Mucosa of gallbladder (tissue), 1 donor: Measurements from ENCODE around the gene ROBO2. TPM values are rescaled to one million over a fixed set of nuclear protein-coding genes. Genes with fewer than 3 reads are reported as not detected.

ENCODE experiments used
- DNase-seq: peaks from one replicate; pipeline ENCODE4 v3.0.0-alpha.2; 2020; ENCODE audit warnings: low spot score
- total RNA-seq: library from RNA; stranded (reverse); gene quantifications from one replicate; pipeline ENCODE4 v1.2.1, GENCODE V29; 2021
- donor health status: DM: no; HTN: no; CAD: no.

Gene ROBO2
- total RNA-seq, 1 donor from 2014 or later: 2.8 TPM

GRCh38 chr3:77571971-77572715 is 532.2 kb downstream of the ROBO2 start:
- no peak for DNase-seq

GRCh38 chr3:77577264-77577663 is 537.4 kb downstream of the ROBO2 start:
- no peak for DNase-seq

- DNase-seq: no peak
These were observed 546.3 kb downstream of the ROBO2 start for GRCh38 chr3:77586216-77586615.

DNA sequence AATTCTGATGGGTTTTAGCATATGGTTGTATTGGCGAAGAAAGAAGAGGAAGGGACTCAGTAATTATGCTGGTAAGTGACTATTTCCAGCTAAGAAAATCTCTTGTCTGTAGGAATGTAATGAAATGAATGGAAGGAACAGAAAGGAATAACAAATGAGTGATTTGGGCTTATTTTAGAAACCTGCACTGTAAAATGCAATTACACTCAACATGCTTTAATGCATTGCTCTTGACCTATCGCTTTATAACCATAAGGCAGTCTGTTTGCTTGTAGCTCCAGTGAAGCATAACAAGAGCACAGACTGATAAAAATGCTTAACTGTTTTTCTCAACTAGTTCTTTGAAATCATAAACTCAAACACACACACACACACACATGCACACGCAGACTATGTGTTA is 549.0 kb downstream of the ROBO2 start:
- no peak for DNase-seq

- no peak for DNase-seq
These were observed 550.3 kb downstream of the ROBO2 start for GRCh38 chr3:77590191-77590590.

- no peak for DNase-seq
These were observed 555.5 kb downstream of the ROBO2 start for GRCh38 chr3:77595371-77595870.

GRCh38 chr3:77599948-77600347 is 560.0 kb downstream of the ROBO2 start:
- no peak for DNase-seq

DNA sequence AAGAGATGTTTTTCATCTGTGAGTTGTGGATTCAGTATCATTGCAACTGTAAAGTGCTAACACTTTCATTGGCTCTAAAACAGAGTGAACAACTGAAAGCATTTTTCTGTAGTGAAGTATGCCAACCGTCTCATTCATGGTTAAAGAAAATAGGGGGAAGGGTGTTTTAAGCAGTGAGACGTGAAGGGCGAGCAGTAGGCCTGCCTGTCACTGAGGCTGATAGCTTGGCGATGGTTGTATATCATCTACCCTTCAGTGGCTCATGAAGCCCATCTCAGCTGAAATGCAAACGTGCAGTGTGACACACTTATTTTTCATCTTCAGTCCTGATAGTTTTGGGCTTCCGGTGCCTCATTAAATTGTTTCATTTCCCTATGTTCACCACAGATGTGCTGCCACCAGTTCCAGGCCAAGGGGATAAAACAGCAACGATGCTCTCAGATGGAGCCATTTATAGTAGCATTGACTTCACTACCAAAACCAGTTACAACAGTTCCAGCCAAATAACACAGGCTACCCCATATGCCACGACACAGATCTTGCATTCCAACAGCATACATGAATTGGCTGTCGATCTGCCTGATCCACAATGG is 562.0 kb downstream of the ROBO2 start:
- no peak for DNase-seq

DNA sequence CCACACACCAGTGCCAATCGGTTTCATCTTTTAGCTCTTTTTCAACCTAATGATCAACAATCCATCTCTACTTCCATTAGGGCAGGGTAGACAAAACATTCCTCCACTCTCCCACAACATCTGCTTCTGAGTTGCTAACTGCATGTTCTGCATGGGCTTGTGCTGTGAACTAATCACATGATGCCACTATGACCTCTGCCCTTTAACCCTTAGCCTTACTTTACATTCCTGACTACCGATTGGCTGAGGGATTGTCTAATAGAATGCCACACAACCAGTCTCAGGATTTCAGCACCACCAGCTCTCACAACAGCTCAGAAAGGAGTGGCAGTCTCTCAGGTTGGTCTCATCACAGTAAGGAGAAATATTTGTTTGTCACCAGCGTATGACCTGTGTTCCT is 562.8 kb downstream of the ROBO2 start:
- no peak for DNase-seq

GRCh38 chr3:77605308-77605707 is 565.4 kb downstream of the ROBO2 start:
- DNase-seq: no peak

- no peak for DNase-seq
These were observed 566.0 kb downstream of the ROBO2 start for GRCh38 chr3:77605865-77606264.

DNA sequence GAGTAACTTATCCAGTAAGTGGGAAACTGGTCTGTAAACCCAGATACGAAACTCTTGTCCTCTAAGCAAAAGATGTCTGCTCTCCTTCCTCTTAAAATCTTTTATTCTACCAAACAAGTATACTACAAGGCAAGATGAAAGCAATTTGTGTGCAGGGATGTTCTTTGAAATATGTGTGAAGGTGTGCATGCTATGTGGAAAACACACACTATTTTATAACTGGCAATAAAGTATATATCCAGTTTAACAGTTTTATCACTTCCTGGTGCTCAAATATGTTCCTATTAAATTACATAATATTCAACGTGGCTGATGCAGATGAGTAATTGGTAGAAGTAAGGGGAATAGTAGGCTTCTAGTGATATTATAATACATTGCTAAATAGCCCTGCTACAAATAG is 566.5 kb downstream of the ROBO2 start:
- DNase-seq: no peak

DNA sequence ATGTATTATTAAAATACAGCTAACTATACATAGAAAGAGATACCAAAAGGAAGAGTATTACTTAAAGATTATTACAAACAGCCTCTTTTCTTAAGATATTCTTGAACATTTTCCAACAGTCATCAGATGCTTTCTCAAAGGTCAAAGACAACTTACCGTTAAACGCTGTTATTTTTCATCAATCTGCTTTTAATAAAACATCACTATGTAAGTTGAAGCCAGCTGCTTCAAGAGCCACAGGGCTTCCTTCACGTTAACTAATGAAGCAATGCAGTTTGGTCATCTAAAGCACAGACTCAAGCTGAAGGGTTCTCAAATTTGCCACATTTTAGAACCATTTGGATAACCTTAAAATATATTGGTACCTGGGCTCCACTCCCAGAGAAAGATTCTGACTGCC is 578.8 kb downstream of the ROBO2 start:
- no peak for DNase-seq

GRCh38 chr3:77620009-77620408 is 580.1 kb downstream of the ROBO2 start:
- no peak for DNase-seq

DNA sequence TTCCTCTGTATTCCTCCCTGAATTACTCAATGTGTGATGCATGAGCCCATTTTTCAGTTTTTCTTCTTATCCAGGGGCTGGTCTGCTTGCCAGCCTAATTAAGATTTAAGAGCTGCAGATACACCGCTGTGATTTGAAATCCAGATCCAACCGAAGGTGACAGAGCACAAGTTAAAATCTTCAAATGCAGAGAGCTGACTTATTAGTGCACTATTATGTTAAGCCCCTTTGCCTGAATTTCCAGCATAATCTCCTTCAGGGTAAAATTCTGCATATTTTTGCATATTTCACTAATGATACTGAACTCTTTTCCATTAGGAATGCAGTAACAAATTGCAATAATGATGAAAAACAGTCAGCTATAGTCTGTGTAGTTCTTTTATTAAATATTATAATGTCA is 583.6 kb downstream of the ROBO2 start:
- no peak for DNase-seq

GRCh38 chr3:77626157-77626556 is 586.3 kb downstream of the ROBO2 start:
- no peak for DNase-seq

GRCh38 chr3:77648214-77648613 is 608.3 kb downstream of the ROBO2 start:
- DNase-seq: no peak

GRCh38 chr3:77648664-77649063 is 608.8 kb downstream of the ROBO2 start:
- DNase-seq: no peak

DNA sequence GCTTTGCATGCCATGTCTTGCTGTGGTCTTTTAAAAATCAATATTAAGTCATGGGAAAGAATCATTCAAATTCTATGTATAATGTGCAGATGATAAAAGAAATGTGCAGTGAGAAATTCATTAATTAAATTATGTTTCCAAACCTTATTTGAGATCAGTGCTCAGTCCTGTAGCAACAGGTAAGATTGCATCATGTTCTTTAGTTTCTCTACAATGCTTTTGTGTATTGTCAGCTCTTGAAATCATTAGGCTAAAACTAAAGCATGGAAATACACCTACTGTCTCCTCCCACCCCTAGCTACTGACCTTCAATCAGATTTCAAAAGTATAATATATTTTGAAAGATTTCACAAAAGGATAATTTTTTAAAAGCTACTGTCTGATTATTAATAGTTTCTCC is 612.7 kb downstream of the ROBO2 start:
- DNase-seq: no peak

DNA sequence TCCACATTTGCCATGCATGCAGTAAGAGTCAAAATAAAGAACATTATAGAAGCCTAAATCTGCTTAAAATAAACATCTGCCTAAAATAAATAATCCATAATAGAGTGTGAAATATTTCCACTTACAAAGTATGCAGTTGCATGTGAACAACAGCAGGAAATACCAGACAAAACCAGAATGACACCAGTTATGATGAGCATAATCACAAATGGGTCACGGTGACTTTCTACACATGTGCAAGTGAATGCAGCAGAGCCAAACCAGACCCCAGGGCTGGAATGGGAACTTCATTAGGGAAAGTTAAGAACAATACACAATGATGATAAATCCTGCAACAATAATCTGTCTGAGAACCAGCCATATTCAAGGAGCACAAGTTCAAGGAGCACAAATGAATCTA is 615.5 kb downstream of the ROBO2 start:
- DNase-seq: no peak

DNA sequence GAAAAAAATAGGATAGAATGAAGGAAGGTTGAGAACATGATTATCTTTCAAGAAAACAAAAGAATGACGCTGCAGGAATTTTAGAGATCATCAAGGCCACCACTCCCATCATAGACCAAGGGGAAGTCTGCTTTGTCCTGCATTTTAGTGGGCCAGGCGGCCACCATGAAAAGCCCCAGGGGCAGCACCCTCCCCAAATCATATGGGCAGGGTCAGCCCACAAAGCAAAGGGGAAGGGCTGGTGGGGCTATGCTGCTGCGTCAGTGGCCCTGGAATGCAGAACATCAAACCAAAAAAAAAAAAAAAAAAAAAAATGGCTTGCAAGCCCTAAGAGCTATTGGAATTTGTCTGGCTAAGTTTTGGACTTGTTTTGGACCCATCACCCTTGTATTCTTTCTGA is 620.8 kb downstream of the ROBO2 start:
- no peak for DNase-seq

GRCh38 chr3:77667901-77668300 is 628.0 kb downstream of the ROBO2 start:
- DNase-seq: no peak

- DNase-seq: no peak
These were observed 628.5 kb downstream of the ROBO2 start for GRCh38 chr3:77668376-77668775.

DNA sequence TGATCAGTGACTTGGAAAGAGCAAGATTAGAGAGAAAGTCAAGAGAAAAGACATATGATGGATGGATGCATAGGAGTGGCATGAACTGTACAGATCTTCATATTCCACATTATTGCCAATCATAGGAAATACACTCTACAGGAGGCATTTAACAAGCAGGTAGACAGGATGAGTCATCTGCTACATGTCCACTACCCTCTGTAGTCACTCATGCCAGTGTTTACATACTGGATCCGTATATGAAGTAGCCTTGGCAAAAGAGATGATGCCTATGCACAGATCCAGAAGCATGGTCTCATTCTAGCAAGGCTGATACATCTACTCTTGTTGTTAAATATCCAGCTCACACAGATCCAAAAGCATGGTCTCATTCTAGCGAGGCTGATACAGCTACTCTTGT is 632.1 kb downstream of the ROBO2 start:
- DNase-seq: no peak
